ENCODE measurements around the gene RHOT2. TPM values are rescaled to one million over a fixed set of nuclear protein-coding genes. Genes with fewer than 3 reads are reported as not detected.
A peak's percentile ranks its signal among the peaks of the same experiment; 100 is the strongest.
"Not testable (repeated sequence)": the region's sequence is repeated elsewhere in the genome, so short reads cannot be mapped to it uniquely, and the experiment has no call there.

The RHOT2 gene
- total RNA-seq, 1 donor from 2014 or later: 23.5 TPM

GRCh38 chr16:680967-681745 lies 13.2 kb downstream of the RHOT2 start:
- peak in 1 of 2 donors; percentile 49 for DNase-seq (ENCODE audit: low read depth in 2 of 2)

GRCh38 chr16:681746-682427 lies 14.0 kb downstream of the RHOT2 start:
- DNase-seq (ENCODE audit: low read depth in 2 of 2): no peak

GRCh38 chr16:682493-683395 lies 14.8 kb downstream of the RHOT2 start:
- no peak for DNase-seq (ENCODE audit: low read depth in 2 of 2)

GRCh38 chr16:683396-684070 lies 15.6 kb downstream of the RHOT2 start:
- no peak for DNase-seq (ENCODE audit: low read depth in 2 of 2)

- DNase-seq (ENCODE audit: low read depth in 2 of 2): peak; percentile 57 to 89
Measured at GRCh38 chr16:684071-684794, 16.3 kb downstream of the RHOT2 start, which contains the start of gene JMJD8. Gene JMJD8, minus strand, starts transcription at chr16:684334. Its CDS starts 15 bp downstream, at chr16:684319.

- no peak for DNase-seq (ENCODE audit: low read depth in 2 of 2)
Measured at GRCh38 chr16:684961-685696, 17.2 kb downstream of the RHOT2 start.

- DNase-seq (ENCODE audit: low read depth in 2 of 2): peak; percentile 27 to 54
Measured at GRCh38 chr16:685967-686366, 18.0 kb downstream of the RHOT2 start.

GRCh38 chr16:686459-687260 lies 18.7 kb downstream of the RHOT2 start:
- no peak for DNase-seq (ENCODE audit: low read depth in 2 of 2)

- no peak for DNase-seq (ENCODE audit: low read depth in 2 of 2)
Measured at GRCh38 chr16:687499-687898, 19.6 kb downstream of the RHOT2 start.

GRCh38 chr16:689175-689897 lies 21.4 kb downstream of the RHOT2 start:
- DNase-seq (ENCODE audit: low read depth in 2 of 2): peak in 1 of 2 donors; percentile 17

- DNase-seq (ENCODE audit: low read depth in 2 of 2): not testable (repeated sequence)
Measured at GRCh38 chr16:691242-691641, 23.3 kb downstream of the RHOT2 start.

- DNase-seq (ENCODE audit: low read depth in 2 of 2): no peak
Measured at GRCh38 chr16:692356-693108, 24.6 kb downstream of the RHOT2 start.

GRCh38 chr16:693364-693763 lies 25.4 kb downstream of the RHOT2 start:
- DNase-seq (ENCODE audit: low read depth in 2 of 2): no peak

GRCh38 chr16:693766-694165 lies 25.8 kb downstream of the RHOT2 start:
- no peak for DNase-seq (ENCODE audit: low read depth in 2 of 2)

GRCh38 chr16:694187-694862 lies 26.4 kb downstream of the RHOT2 start:
- DNase-seq (ENCODE audit: low read depth in 2 of 2): no peak

- no peak for DNase-seq (ENCODE audit: low read depth in 2 of 2)
Measured at GRCh38 chr16:694863-695354, 27.0 kb downstream of the RHOT2 start.
